ENCODE results near the gene PTS.

PTS gene

GRCh38 chr11:112213753-112214152 is 12.5 kb upstream of the PTS start:
- H3K27ac ChIP-seq = no peak overlapping the region
- TF ChIP-seq FOXP2 (optimal IDR thresholded peaks at IDR 0.05; ENCODE audit: control extremely low read depth, extremely low read length, insufficient read depth) (no peak), POLR2AphosphoS5 (IDR thresholded peaks at IDR 0.05; ENCODE audit: borderline replicate concordance, low read depth, low read length) (no peak), EZH2 (IDR thresholded peaks at IDR 0.05) (no peak)
- H3K4me3 ChIP-seq = no peak overlapping the region
- no peaks in the 10 kb centered on the region for H3K9me3 ChIP-seq (ENCODE audit: low read depth, low read length)
- H3K9ac ChIP-seq (ENCODE audit: insufficient read length) = no peak overlapping the region
- no peak for DNase-seq (ENCODE audit: low read depth, low spot score)
- no peaks in the 10 kb centered on the region for H3K36me3 ChIP-seq (ENCODE audit: insufficient read depth, low read length)

- no peaks in the 10 kb centered on the region for H3K9me3 ChIP-seq (ENCODE audit: low read depth, low read length)
- no peak for TF ChIP-seq POLR2AphosphoS5 (IDR thresholded peaks at IDR 0.05; ENCODE audit: borderline replicate concordance, low read depth, low read length)
- TF ChIP-seq EZH2 (IDR thresholded peaks at IDR 0.05) = no peak
- TF ChIP-seq FOXP2 (optimal IDR thresholded peaks at IDR 0.05; ENCODE audit: control extremely low read depth, extremely low read length, insufficient read depth) = no peak
- no peak for DNase-seq (ENCODE audit: low read depth, low spot score)
- H3K9ac ChIP-seq (ENCODE audit: insufficient read length) = no peak overlapping the region
- H3K36me3 ChIP-seq (ENCODE audit: insufficient read depth, low read length) = no peaks in the 10 kb centered on the region
- H3K27ac ChIP-seq = no peak overlapping the region
- H3K4me3 ChIP-seq = no peak overlapping the region
Observed at GRCh38 chr11:112215621-112216020, 10.6 kb upstream of the PTS start.

- no peak for DNase-seq (ENCODE audit: low read depth, low spot score)
- Histone ChIP-seq H3K9ac (ENCODE audit: insufficient read length) (no peak overlapping the region), H3K36me3 (ENCODE audit: insufficient read depth, low read length) (no peaks in the 10 kb centered on the region), H3K9me3 (ENCODE audit: low read depth, low read length) (no peaks in the 10 kb centered on the region), H3K27ac (no peak overlapping the region), H3K4me3 (no peak overlapping the region)
- TF ChIP-seq FOXP2 (optimal IDR thresholded peaks at IDR 0.05; ENCODE audit: control extremely low read depth, extremely low read length, insufficient read depth) (no peak), POLR2AphosphoS5 (IDR thresholded peaks at IDR 0.05; ENCODE audit: borderline replicate concordance, low read depth, low read length) (no peak), EZH2 (IDR thresholded peaks at IDR 0.05) (no peak)
Observed at GRCh38 chr11:112216561-112217105, 9.6 kb upstream of the PTS start.

GRCh38 chr11:112219476-112220232 is 6.6 kb upstream of the PTS start:
- no peak overlapping the region for H3K27ac ChIP-seq
- no peak overlapping the region for H3K9ac ChIP-seq (ENCODE audit: insufficient read length)
- TF ChIP-seq FOXP2 (optimal IDR thresholded peaks at IDR 0.05; ENCODE audit: control extremely low read depth, extremely low read length, insufficient read depth) (no peak), POLR2AphosphoS5 (IDR thresholded peaks at IDR 0.05; ENCODE audit: borderline replicate concordance, low read depth, low read length) (no peak), EZH2 (IDR thresholded peaks at IDR 0.05) (no peak)
- no peaks in the 10 kb centered on the region for H3K36me3 ChIP-seq (ENCODE audit: insufficient read depth, low read length)
- H3K9me3 ChIP-seq (ENCODE audit: low read depth, low read length) = no peaks in the 10 kb centered on the region
- no peak overlapping the region for H3K4me3 ChIP-seq
- peak; percentile 76 for DNase-seq (ENCODE audit: low read depth, low spot score)

- Histone ChIP-seq H3K36me3 (ENCODE audit: insufficient read depth, low read length) (no peaks in the 10 kb centered on the region), H3K9me3 (ENCODE audit: low read depth, low read length) (no peaks in the 10 kb centered on the region), H3K27ac (peak overlapping the region; percentile 83), H3K9ac (ENCODE audit: insufficient read length) (no peak overlapping the region), H3K4me3 (peak overlapping the region; percentile 7; the same call in 1 of the 2 replicates)
- DNase-seq (ENCODE audit: low read depth, low spot score) = peak; percentile 71
- peak; percentile 66 for TF ChIP-seq FOXP2 (optimal IDR thresholded peaks at IDR 0.05; ENCODE audit: control extremely low read depth, extremely low read length, insufficient read depth)
- no peak for TF ChIP-seq EZH2 (IDR thresholded peaks at IDR 0.05)
- TF ChIP-seq POLR2AphosphoS5 (IDR thresholded peaks at IDR 0.05; ENCODE audit: borderline replicate concordance, low read depth, low read length) = peak; percentile 37; the same call in 1 of the 2 replicates
Observed at GRCh38 chr11:112221274-112221835, 4.9 kb upstream of the PTS start.

GRCh38 chr11:112222303-112222702 is 3.9 kb upstream of the PTS start:
- Histone ChIP-seq H3K27ac (peak overlapping the region; percentile 83; the same call in 1 of the 2 replicates), H3K9ac (ENCODE audit: insufficient read length) (no peak overlapping the region), H3K9me3 (ENCODE audit: low read depth, low read length) (no peaks in the 10 kb centered on the region), H3K36me3 (ENCODE audit: insufficient read depth, low read length) (no peaks in the 10 kb centered on the region), H3K4me3 (no peak overlapping the region)
- TF ChIP-seq FOXP2 (optimal IDR thresholded peaks at IDR 0.05; ENCODE audit: control extremely low read depth, extremely low read length, insufficient read depth) = no peak
- TF ChIP-seq POLR2AphosphoS5 (IDR thresholded peaks at IDR 0.05; ENCODE audit: borderline replicate concordance, low read depth, low read length) = no peak
- no peak for TF ChIP-seq EZH2 (IDR thresholded peaks at IDR 0.05)
- no peak for DNase-seq (ENCODE audit: low read depth, low spot score)

- no peak for DNase-seq (ENCODE audit: low read depth, low spot score)
- no peak overlapping the region for H3K4me3 ChIP-seq
- peaks cover under 1% of the 10 kb centered on the region; the same call in 1 of the 2 replicates for H3K36me3 ChIP-seq (ENCODE audit: insufficient read depth, low read length)
- H3K27ac ChIP-seq = no peak overlapping the region
- no peak overlapping the region for H3K9ac ChIP-seq (ENCODE audit: insufficient read length)
- H3K9me3 ChIP-seq (ENCODE audit: low read depth, low read length) = no peaks in the 10 kb centered on the region
- no peak for TF ChIP-seq POLR2AphosphoS5 (IDR thresholded peaks at IDR 0.05; ENCODE audit: borderline replicate concordance, low read depth, low read length)
- no peak for TF ChIP-seq FOXP2 (optimal IDR thresholded peaks at IDR 0.05; ENCODE audit: control extremely low read depth, extremely low read length, insufficient read depth)
- no peak for TF ChIP-seq EZH2 (IDR thresholded peaks at IDR 0.05)
Observed at GRCh38 chr11:112223121-112223520, 3.1 kb upstream of the PTS start.

GRCh38 chr11:112223754-112224532 is 2.3 kb upstream of the PTS start:
- TF ChIP-seq POLR2AphosphoS5 (IDR thresholded peaks at IDR 0.05; ENCODE audit: borderline replicate concordance, low read depth, low read length) (no peak), FOXP2 (optimal IDR thresholded peaks at IDR 0.05; ENCODE audit: control extremely low read depth, extremely low read length, insufficient read depth) (no peak), EZH2 (IDR thresholded peaks at IDR 0.05) (no peak)
- Histone ChIP-seq H3K4me3 (no peak overlapping the region), H3K27ac (no peak overlapping the region), H3K36me3 (ENCODE audit: insufficient read depth, low read length) (peaks cover 9% of the 10 kb centered on the region), H3K9me3 (ENCODE audit: low read depth, low read length) (no peaks in the 10 kb centered on the region), H3K9ac (ENCODE audit: insufficient read length) (no peak overlapping the region)
- no peak for DNase-seq (ENCODE audit: low read depth, low spot score)

Data from SK-N-MC (cell line).